Caco-2 (cell line): ENCODE measurements around the gene FOXP1. TPM values are rescaled to one million over a fixed set of nuclear protein-coding genes. Genes with fewer than 3 reads are reported as not detected.
"Not testable (repeated sequence)": the region's sequence is repeated elsewhere in the genome, so short reads cannot be mapped to it uniquely, and the experiment has no call there.

ENCODE experiments used
- BruUV-seq: library from RNA; stranded (reverse); fragments of 400-500 nt; replicated peaks from 2 replicates; lab custom pipeline; 2021; lab: Mats Ljungman, UMichigan
- CTCF ChIA-PET: fragments of 300-600 bp; sonication (Branson Sonifier 250); formaldehyde crosslinking; loops from one replicate; lab custom pipeline; 2022; ENCODE audit warnings: antibody characterized with exemption; lab: Charles Lee
- POLR2A ChIA-PET: fragments of 300-600 bp; sonication (Branson Sonifier 250); formaldehyde crosslinking; loops from one replicate; lab custom pipeline; 2022; ENCODE audit warnings: antibody characterized with exemption; lab: Charles Lee
- DNase-seq, 2 experiments: peaks; one replicate each; pipeline versions ENCODE4 v3.0.0 to v3.0.0-alpha.2; 2020 to 2022
- H3K27me3 ChIP-seq: replicated peaks from 2 replicates; pipeline ENCODE4 v1.6.0; 2011; ENCODE audit warnings: low read length; ENCODE audit not compliant: control insufficient read depth, insufficient read depth
- H3K36me3 ChIP-seq: 2 replicates; pipeline ENCODE4 v1.5.1; 2011; ENCODE audit warnings: low read length; ENCODE audit not compliant: control insufficient read depth, insufficient read depth
- H3K4me1 ChIP-seq: fragments of 250-450 bp; sonication (Bioruptor Pico); 2 replicates; pipeline ENCODE4 v1.5.1; 2020; ENCODE audit warnings: mild to moderate bottlenecking
- H3K4me3 ChIP-seq: 2 replicates; pipeline ENCODE4 v1.5.1; 2011; ENCODE audit warnings: low read depth, mild to moderate bottlenecking, control low read depth, low read length
- H3K9me3 ChIP-seq: fragments of 250-450 bp; sonication (Bioruptor Pico); 2 replicates; pipeline ENCODE4 v1.5.1; 2020; ENCODE audit warnings: mild to moderate bottlenecking, moderate library complexity
- H3K27ac Mint-ChIP-seq: one replicate; pipeline ENCODE4 v1.8.0; 2022; ENCODE audit warnings: mixed read lengths; ENCODE audit not compliant: unreplicated experiment
- H3K27me3 Mint-ChIP-seq: one replicate; pipeline ENCODE4 v1.8.0; 2022; ENCODE audit warnings: mixed read lengths; ENCODE audit not compliant: insufficient read depth, unreplicated experiment
- H3K36me3 Mint-ChIP-seq: one replicate; pipeline ENCODE4 v1.8.0; 2022; ENCODE audit warnings: mild to moderate bottlenecking, mixed read lengths; ENCODE audit not compliant: insufficient read depth, unreplicated experiment
- H3K4me1 Mint-ChIP-seq: one replicate; pipeline ENCODE4 v1.8.0; 2022; ENCODE audit warnings: low read depth, mixed read lengths; ENCODE audit not compliant: unreplicated experiment
- H3K4me3 Mint-ChIP-seq: one replicate; pipeline ENCODE4 v1.8.0; 2022; ENCODE audit warnings: mild to moderate bottlenecking, moderate library complexity, mixed read lengths; ENCODE audit not compliant: unreplicated experiment
- H3K9me3 Mint-ChIP-seq: one replicate; pipeline ENCODE4 v1.8.0; 2022; ENCODE audit warnings: mixed read lengths; ENCODE audit not compliant: unreplicated experiment
- CTCF ChIP-seq, 2 experiments: fragments of 200-600 bp in 1 of 2; IDR thresholded peaks; 1 replicate in 1 of 2; 2 replicates in 1 of 2; pipeline versions ENCODE4 v1.5.1 to v1.8.0; 2011 to 2022; ENCODE audit warnings: antibody characterized with exemption in 1 of 2, control low read depth in 1 of 2, inconsistent platforms in 1 of 2, low read depth in 1 of 2, low read length in 1 of 2, mild to moderate bottlenecking in 1 of 2, moderate library complexity in 1 of 2; ENCODE audit not compliant: insufficient read depth in 1 of 2, severe bottlenecking in 1 of 2, unreplicated experiment in 1 of 2
- intact Hi-C: fragments of 100-400 bp; cut with micrococcal nuclease; formaldehyde crosslinking; loops from one replicate; pipeline ENCODE4 v1.10.0; 2022; ENCODE audit not compliant: unreplicated experiment
- total RNA-seq: library from RNA; stranded (reverse); gene quantifications from 2 replicates; pipeline ENCODE4 v1.2.3, GENCODE V29; 2022

FOXP1 gene
- total RNA-seq, 1 experiment from 2014 or later, result 131 TPM

DNA sequence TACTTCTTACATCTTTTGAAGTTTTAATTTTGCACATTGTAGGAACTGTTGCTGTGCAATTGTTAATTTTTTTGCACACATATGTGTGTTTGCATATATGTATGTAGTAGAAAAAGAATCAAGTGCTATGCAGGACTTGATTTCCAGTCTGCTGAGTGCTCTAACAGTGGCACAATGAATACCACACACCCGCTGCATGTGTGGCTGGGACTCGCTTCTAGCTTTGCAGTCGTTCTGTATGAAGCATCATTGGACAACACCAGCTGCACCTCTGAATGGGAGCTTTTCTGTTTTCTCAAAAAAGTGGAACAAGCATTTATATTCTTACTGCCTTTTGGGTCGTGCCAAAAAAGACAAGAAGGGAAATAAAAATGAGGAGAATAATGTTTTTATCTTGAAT is 564.7 kb downstream of the FOXP1 start:
- Histone ChIP-seq H3K4me3 (no peak overlapping the region), H3K36me3 (peaks cover 1% of the 10 kb centered on the region; the same call in 1 of the 2 replicates), H3K4me1 (0 out of 2 replicates have a peak, but pooled peaks cover 5% of the 10 kb centered on the region), H3K27me3 (no peaks in the 10 kb centered on the region), H3K9me3 (no peaks in the 10 kb centered on the region)
- POLR2A ChIA-PET, result no interaction called here
- Mint-ChIP-seq H3K4me3 (no peak overlapping the region), H3K27ac (no peak overlapping the region), H3K36me3 (peaks cover 56% of the 10 kb centered on the region), H3K27me3 (no peaks in the 10 kb centered on the region), H3K9me3 (no peaks in the 10 kb centered on the region), H3K4me1 (peaks cover 19% of the 10 kb centered on the region)
- CTCF ChIA-PET, result interaction anchor here (0.6 kb wide), 1 partner anchor 1859 kb away, joined by 3 read pairs; no protein-coding TSS in a partner anchor
- no peak for DNase-seq
- no peak for TF ChIP-seq CTCF (IDR thresholded peaks at IDR 0.05; ENCODE audit: insufficient read depth in 1 of 2, low read depth in 1 of 2, low read length in 1 of 2, severe bottlenecking in 1 of 2, unreplicated experiment in 1 of 2)
- no TSS peak for BruUV-seq
- intact Hi-C loops, result no loop called here

DNA sequence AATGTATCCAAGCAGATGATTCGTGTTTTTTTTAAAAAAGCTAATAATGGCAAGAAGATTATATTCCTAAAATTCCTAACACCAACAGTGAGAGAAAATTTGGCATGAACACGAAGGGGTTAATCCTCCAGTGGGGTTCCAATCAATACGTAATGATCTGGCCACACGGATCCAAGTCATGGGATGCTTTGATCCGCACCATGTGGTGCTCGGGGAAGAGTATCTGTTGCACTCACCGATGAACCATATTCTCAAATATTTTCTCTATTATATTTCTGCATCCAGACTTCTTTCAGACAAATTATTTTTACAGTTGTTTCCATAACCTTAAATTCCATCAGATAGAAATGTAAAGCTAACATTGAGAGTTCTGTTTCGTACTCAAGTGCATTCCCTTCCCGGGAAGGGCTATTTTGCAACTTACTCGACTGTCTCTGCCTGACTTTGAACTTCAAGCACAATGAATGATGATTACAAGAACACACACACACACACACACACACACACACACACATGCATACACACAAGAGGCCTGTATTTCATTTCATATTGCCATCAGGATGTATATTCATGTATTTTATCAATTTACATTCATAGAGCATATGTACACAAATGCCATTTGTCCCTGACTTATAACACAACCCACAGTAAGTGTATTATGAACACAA is 567.2 kb downstream of the FOXP1 start:
- intact Hi-C loops, result no loop called here
- no peak for DNase-seq
- H3K4me3 Mint-ChIP-seq, result no peak overlapping the region
- no TSS peak for BruUV-seq
- peaks cover 5% of the 10 kb centered on the region for H3K4me1 Mint-ChIP-seq
- H3K9me3 ChIP-seq, result no peaks in the 10 kb centered on the region
- H3K4me1 ChIP-seq, result no peaks in the 10 kb centered on the region
- no peak for TF ChIP-seq CTCF (IDR thresholded peaks at IDR 0.05; ENCODE audit: insufficient read depth in 1 of 2, low read depth in 1 of 2, low read length in 1 of 2, severe bottlenecking in 1 of 2, unreplicated experiment in 1 of 2)
- ChIA-PET POLR2A (no interaction called here), CTCF (no interaction called here)
- peaks cover 54% of the 10 kb centered on the region for H3K36me3 Mint-ChIP-seq
- H3K36me3 ChIP-seq, result 0 out of 2 replicates have a peak, but pooled peaks cover 1% of the 10 kb centered on the region
- H3K4me3 ChIP-seq, result no peak overlapping the region
- H3K27me3 Mint-ChIP-seq, result no peaks in the 10 kb centered on the region
- no peaks in the 10 kb centered on the region for H3K27me3 ChIP-seq
- no peak overlapping the region for H3K27ac Mint-ChIP-seq
- no peaks in the 10 kb centered on the region for H3K9me3 Mint-ChIP-seq

GRCh38 chr3:71014616-71015015 is 568.9 kb downstream of the FOXP1 start:
- H3K4me3 Mint-ChIP-seq, POLR2A ChIA-PET, BruUV-seq, H3K27me3 ChIP-seq, H3K9me3 ChIP-seq, H3K4me1 ChIP-seq, H3K27me3 Mint-ChIP-seq, DNase-seq, CTCF ChIA-PET, H3K4me3 ChIP-seq, intact Hi-C loops, H3K36me3 ChIP-seq, H3K4me1 Mint-ChIP-seq, H3K9me3 Mint-ChIP-seq, H3K27ac Mint-ChIP-seq: not testable (repeated sequence)
- H3K36me3 Mint-ChIP-seq, result peaks cover 43% of the 10 kb centered on the region
